Coronary artery (tissue), 2 donors: ENCODE data around the gene ZNF511.

ENCODE experiments used
- DNase-seq: peaks from one replicate; pipeline ENCODE4 v3.0.0-alpha.2; 2017; ENCODE audit warnings: low spot score
- H3K27ac ChIP-seq, 2 donors: fragments of 200-600 bp; sonication (generic); one replicate each; pipeline ENCODE4 v1.5.1; 2016 to 2019
- H3K4me3 ChIP-seq: fragments of 200-600 bp; sonication (generic); 2 replicates; pipeline ENCODE4 v1.5.1; 2016; ENCODE audit warnings: mild to moderate bottlenecking, moderate library complexity
- CTCF ChIP-seq: fragments of 200-600 bp; sonication (generic); IDR thresholded peaks from one replicate; pipeline ENCODE4 v1.5.1; 2019; ENCODE audit warnings: antibody characterized with exemption

ZNF511 gene

DNA sequence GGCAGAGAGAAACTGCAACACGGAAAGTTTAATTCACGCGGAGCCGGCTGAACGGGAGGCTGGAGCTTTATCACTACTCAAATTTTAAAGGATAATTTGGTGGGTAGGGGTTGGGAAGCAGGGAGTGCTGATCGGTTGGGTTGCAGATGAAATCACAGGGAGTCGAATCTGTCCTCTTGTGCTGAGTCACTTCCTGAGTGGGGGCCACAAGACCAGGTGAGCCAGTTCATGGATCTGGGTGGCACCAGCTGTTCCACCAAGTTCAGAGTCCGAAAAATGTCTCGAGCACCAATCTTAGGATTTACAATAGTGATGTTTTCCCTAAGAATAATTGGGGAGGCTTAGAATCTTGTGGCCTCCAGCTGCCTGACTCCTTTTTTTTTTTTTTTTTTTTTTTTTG, 34.8 kb downstream of the ZNF511 start:
- Histone ChIP-seq H3K4me3 (no peak overlapping the region), H3K27ac (no peak overlapping the region)
- DNase-seq, result no peak
- TF ChIP-seq CTCF, result no peak

DNA sequence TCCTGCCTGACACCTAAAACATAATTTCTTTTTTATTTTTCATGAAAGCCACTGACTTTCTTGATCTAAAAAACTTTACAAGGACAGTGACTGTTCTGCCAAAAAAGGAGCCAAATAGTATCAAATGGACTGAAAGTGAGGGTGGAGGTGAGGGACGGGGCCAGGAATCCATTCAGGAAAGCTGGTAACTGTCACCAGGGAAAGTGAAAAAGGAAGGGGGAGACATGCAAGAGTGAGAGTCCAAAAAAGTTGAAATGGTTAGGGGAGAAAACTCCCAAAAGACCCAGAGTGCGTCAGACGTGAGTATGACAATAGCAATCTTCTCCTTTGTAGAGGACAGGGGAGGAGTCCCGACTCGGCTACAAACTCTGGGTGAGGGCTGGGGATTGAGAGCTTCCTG, 35.5 kb downstream of the ZNF511 start:
- no peak for DNase-seq

GRCh38 chr10:133346413-133346812, 37.7 kb downstream of the ZNF511 start:
- TF ChIP-seq CTCF, result no peak
- no peak overlapping the region for H3K27ac ChIP-seq

More for the DNA sequence above, 35.5 kb downstream of the ZNF511 start:
- no peak overlapping the region for H3K4me3 ChIP-seq
- no peak for TF ChIP-seq CTCF
- no peak overlapping the region for H3K27ac ChIP-seq

DNA sequence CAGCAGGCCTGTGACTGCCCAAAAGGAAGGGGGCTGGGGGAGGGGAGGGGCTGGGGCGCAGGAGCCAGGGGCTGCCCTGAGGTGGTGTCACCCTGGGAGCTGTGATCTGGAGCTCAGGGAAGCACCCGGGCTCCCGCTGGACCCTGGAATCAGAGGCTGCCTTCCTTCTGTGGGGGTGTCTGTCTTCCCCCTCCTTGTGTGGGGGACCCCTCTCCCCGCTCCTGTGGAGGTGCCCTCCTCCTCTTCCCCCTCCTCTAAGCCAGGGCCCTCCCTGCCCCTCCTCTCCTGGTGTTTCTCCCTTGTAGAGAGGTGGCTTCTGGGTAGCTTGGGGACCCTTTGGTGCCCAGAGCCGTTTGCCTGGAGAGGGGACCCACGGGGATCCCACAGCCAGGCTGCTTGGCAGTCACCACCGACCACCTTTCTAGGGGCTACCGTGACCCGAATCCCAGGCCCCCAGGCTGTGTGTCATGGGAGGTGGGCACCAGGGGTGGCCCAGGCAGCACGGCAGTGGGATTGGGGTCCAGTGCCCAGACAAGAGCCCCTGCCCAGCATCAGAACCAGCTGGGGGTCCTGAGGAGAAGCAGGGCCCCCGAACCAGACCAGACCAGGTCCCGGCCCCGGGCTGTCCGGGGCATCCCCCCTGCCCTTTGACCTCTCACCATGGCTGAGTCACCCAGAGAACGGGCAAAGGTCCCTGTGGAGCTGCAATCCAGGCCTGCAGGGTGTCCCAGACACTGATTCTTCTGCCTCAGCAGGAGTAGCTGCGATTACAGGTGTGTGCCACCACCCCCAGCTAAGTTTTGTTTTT, 39.2 kb downstream of the ZNF511 start:
- no peak overlapping the region for H3K4me3 ChIP-seq
- no peak overlapping the region for H3K27ac ChIP-seq
- TF ChIP-seq CTCF, result no peak
- no peak for DNase-seq

More at GRCh38 chr10:133346413-133346812, 37.7 kb downstream of the ZNF511 start:
- no peak overlapping the region for H3K4me3 ChIP-seq
- DNase-seq, result no peak

DNA sequence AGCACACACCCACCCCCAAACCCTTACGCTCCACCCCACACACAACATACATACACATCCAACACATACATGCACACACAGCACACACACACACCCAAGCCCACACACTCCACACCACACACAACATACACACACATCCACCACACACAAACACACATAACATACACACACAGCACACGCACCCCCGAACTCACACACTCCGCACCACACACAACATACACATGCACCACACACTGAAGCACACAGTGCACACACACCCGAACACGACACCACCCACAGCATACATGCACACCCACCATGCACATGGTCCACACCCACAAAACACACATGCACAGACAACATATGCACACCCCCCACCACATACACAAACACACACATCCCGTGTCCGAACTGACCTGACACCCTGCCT, 40.5 kb downstream of the ZNF511 start:
- H3K27ac ChIP-seq, result no peak overlapping the region
- no peak for TF ChIP-seq CTCF
- no peak overlapping the region for H3K4me3 ChIP-seq
- no peak for DNase-seq

DNA sequence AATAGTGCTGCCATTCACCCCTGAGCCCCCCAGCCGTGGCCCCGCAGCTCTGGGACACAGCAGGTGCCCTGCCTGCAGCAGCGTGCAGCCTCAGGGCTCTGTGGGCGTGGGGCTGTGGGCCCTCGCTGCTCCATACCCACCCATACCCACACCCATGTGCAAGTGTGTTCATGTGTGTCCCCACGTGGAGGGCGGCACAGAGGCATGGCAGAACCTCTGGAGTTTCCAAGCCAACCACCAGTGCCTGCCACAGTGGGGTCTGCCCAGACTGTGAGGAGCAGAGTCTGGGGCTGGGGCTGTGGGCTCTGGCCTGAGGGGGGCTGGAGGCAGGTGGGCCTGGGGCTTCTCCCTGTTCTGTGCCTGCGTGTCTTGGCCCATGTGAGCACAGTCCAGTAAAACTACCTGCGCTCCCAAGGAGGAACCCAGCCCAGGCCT, 40.9 kb downstream of the ZNF511 start:
- no peak overlapping the region for H3K4me3 ChIP-seq
- TF ChIP-seq CTCF, result no peak
- DNase-seq, result no peak
- no peak overlapping the region for H3K27ac ChIP-seq
